IMR-90 (cell line): ENCODE data around the gene CENPK. TPM values are rescaled to one million over a fixed set of nuclear protein-coding genes. Genes with fewer than 3 reads are reported as not detected.
A peak's percentile ranks its signal among the peaks of the same experiment; 100 is the strongest.

Experiments used
- ATAC-seq: fragments of 200-7000 bp; cut with Tn5 transposase; 2 replicates; pipeline ENCODE4 v1.9.1; 2020; ENCODE audit warnings: low read depth, mild to moderate bottlenecking, moderate library complexity
- BruUV-seq: library from RNA; stranded (reverse); fragments of 400-500 nt; replicated peaks from 2 replicates; lab custom pipeline; 2021; lab: Mats Ljungman, UMichigan
- CTCF ChIA-PET: fragments of 300-600 bp; formaldehyde crosslinking; extraction: SDS; loops from one replicate; lab custom pipeline; 2021; ENCODE audit warnings: antibody characterized with exemption; lab: Yijun Ruan, JAX
- POLR2A ChIA-PET: fragments of 300-600 bp; sonication (Branson Sonifier 250); formaldehyde crosslinking; loops from one replicate; lab custom pipeline; 2022; ENCODE audit warnings: antibody characterized with exemption; ENCODE audit not compliant: unreplicated experiment; lab: Charles Lee
- DNase-seq: peaks from one replicate; pipeline ENCODE4 v3.0.0; 2013
- H2AFZ ChIP-seq: replicated peaks from 2 replicates; pipeline ENCODE3; 2013; ENCODE audit warnings: low read length, mild to moderate bottlenecking; ENCODE audit not compliant: poor library complexity
- H2AK5ac ChIP-seq: 2 replicates; pipeline ENCODE4 v1.6.1; 2013; ENCODE audit warnings: low read depth, low read length, inconsistent platforms
- H2AK9ac ChIP-seq: replicated peaks from 2 replicates; pipeline ENCODE3; 2013; ENCODE audit warnings: mild to moderate bottlenecking, low read depth, low read length, moderate library complexity; ENCODE audit not compliant: poor library complexity
- H2BK120ac ChIP-seq: 2 replicates; pipeline ENCODE4 v1.6.1; 2013; ENCODE audit warnings: low read depth, low read length, inconsistent platforms
- H2BK15ac ChIP-seq: 3 replicates; pipeline ENCODE4 v1.6.1; 2013; ENCODE audit warnings: low read depth, low read length, inconsistent platforms
- H2BK20ac ChIP-seq: 2 replicates; pipeline ENCODE4 v1.6.1; 2013; ENCODE audit warnings: low read depth, mild to moderate bottlenecking, inconsistent platforms, low read length, moderate library complexity
- H2BK5ac ChIP-seq: 2 replicates; pipeline ENCODE4 v1.6.1; 2013; ENCODE audit warnings: mild to moderate bottlenecking, low read depth, low read length, inconsistent platforms; ENCODE audit not compliant: poor library complexity, severe bottlenecking
- H3K14ac ChIP-seq: replicated peaks from 2 replicates; pipeline ENCODE4 v1.6.1; 2013; ENCODE audit warnings: low read depth, low read length, inconsistent platforms
- H3K18ac ChIP-seq: 2 replicates; pipeline ENCODE4 v1.6.1; 2013; ENCODE audit warnings: low read depth, low read length, control low read depth
- H3K23ac ChIP-seq: 2 replicates; pipeline ENCODE4 v1.6.1; 2013; ENCODE audit warnings: low read depth, low read length, inconsistent platforms
- H3K27ac ChIP-seq: 2 replicates; pipeline ENCODE4 v1.5.1; 2013; ENCODE audit warnings: mild to moderate bottlenecking, control low read depth, low read length; ENCODE audit not compliant: insufficient read depth
- H3K27me3 ChIP-seq: 2 replicates; pipeline ENCODE4 v1.6.1; 2013; ENCODE audit warnings: low read length; ENCODE audit not compliant: control insufficient read depth, insufficient read depth
- H3K36me3 ChIP-seq: 2 replicates; pipeline ENCODE4 v1.6.1; 2013; ENCODE audit warnings: low read length, mixed read lengths; ENCODE audit not compliant: control insufficient read depth, insufficient read depth
- H3K4ac ChIP-seq: 2 replicates; pipeline ENCODE4 v1.6.1; 2013; ENCODE audit warnings: low read depth, low read length, inconsistent platforms
- H3K4me1 ChIP-seq: 2 replicates; pipeline ENCODE4 v1.6.1; 2013; ENCODE audit warnings: low read length, mixed read lengths; ENCODE audit not compliant: control insufficient read depth, insufficient read depth
- H3K4me2 ChIP-seq: 2 replicates; pipeline ENCODE4 v1.6.1; 2013; ENCODE audit warnings: low read depth, mild to moderate bottlenecking, control low read depth, low read length, moderate library complexity
- H3K4me3 ChIP-seq: 2 replicates; pipeline ENCODE4 v1.5.1; 2013; ENCODE audit warnings: low read depth, mild to moderate bottlenecking, control low read depth, low read length, moderate library complexity; ENCODE audit not compliant: insufficient read depth
- H3K56ac ChIP-seq: 2 replicates; pipeline ENCODE4 v1.6.1; 2013; ENCODE audit warnings: low read length, inconsistent platforms; ENCODE audit not compliant: insufficient read depth; ENCODE audit errors: extremely low read depth
- H3K79me1 ChIP-seq, 2 experiments: 2 replicates each; pipeline ENCODE4 v1.6.1; 2013; ENCODE audit warnings: low read length in 2 of 2, inconsistent platforms in 1 of 2, low read depth in 1 of 2
- H3K9ac ChIP-seq: 2 replicates; pipeline ENCODE4 v1.6.1; 2013; ENCODE audit warnings: low read depth, low read length, control low read depth
- H3K9me1 ChIP-seq: 2 replicates; pipeline ENCODE4 v1.6.1; 2013; ENCODE audit warnings: low read length, inconsistent platforms; ENCODE audit not compliant: insufficient read depth
- H3K9me3 ChIP-seq: 2 replicates; pipeline ENCODE4 v1.6.1; 2013; ENCODE audit warnings: low read length; ENCODE audit not compliant: control insufficient read depth, insufficient read depth
- H4K20me1 ChIP-seq: 2 replicates; pipeline ENCODE4 v1.6.1; 2013; ENCODE audit warnings: low read length, inconsistent platforms; ENCODE audit not compliant: insufficient read depth
- H4K5ac ChIP-seq: 2 replicates; pipeline ENCODE4 v1.6.1; 2013; ENCODE audit warnings: mild to moderate bottlenecking, low read depth, low read length, control low read depth
- H4K8ac ChIP-seq, 2 experiments: 2 replicates each; pipeline ENCODE4 v1.6.1; 2013; ENCODE audit warnings: low read depth in 2 of 2, low read length in 2 of 2, control low read depth in 1 of 2, inconsistent platforms in 1 of 2
- H4K91ac ChIP-seq: 2 replicates; pipeline ENCODE4 v1.6.1; 2013; ENCODE audit warnings: low read depth, low read length, inconsistent platforms; ENCODE audit not compliant: insufficient read depth
- BHLHE40 ChIP-seq: fragments of 150-350 bp; IDR thresholded peaks from 2 replicates; pipeline ENCODE4 v1.6.1; 2016; ENCODE audit warnings: mild to moderate bottlenecking, low read depth, low read length
- CEBPB ChIP-seq: IDR thresholded peaks from 2 replicates; pipeline ENCODE4 v1.6.1; 2012; ENCODE audit warnings: low read depth, low read length, improper control_type of control experiment
- CTCF ChIP-seq: conservative IDR thresholded peaks from 2 replicates; pipeline ENCODE4 v1.5.1; 2012; ENCODE audit warnings: mild to moderate bottlenecking, low read depth, low read length, improper control_type of control experiment
- FOS ChIP-seq: fragments of 150-350 bp; IDR thresholded peaks from 2 replicates; pipeline ENCODE4 v1.6.1; 2016; ENCODE audit warnings: low read depth, low read length
- MAFK ChIP-seq: IDR thresholded peaks from 2 replicates; pipeline ENCODE4 v1.6.1; 2012; ENCODE audit warnings: low read depth, low read length, improper control_type of control experiment
- MAZ ChIP-seq: IDR thresholded peaks from 2 replicates; pipeline ENCODE4 v1.6.1; 2012; ENCODE audit warnings: low read depth, mild to moderate bottlenecking, low read length, improper control_type of control experiment, moderate library complexity, borderline replicate concordance
- MXI1 ChIP-seq: IDR thresholded peaks from 2 replicates; pipeline ENCODE4 v1.6.1; 2012; ENCODE audit warnings: low read depth, mild to moderate bottlenecking, low read length, moderate library complexity, borderline replicate concordance
- NFE2L2 ChIP-seq: fragments of 150-350 bp; IDR thresholded peaks from 2 replicates; pipeline ENCODE4 v1.6.1; 2016; ENCODE audit warnings: low read depth, mild to moderate bottlenecking, low read length
- POLR2A ChIP-seq: IDR thresholded peaks from 2 replicates; pipeline ENCODE4 v1.6.1; 2012; ENCODE audit warnings: mild to moderate bottlenecking, low read depth, low read length
- RAD21 ChIP-seq: IDR thresholded peaks from 2 replicates; pipeline ENCODE4 v1.6.1; 2012; ENCODE audit warnings: low read length, improper control_type of control experiment
- RCOR1 ChIP-seq: IDR thresholded peaks from 2 replicates; pipeline ENCODE4 v1.6.1; 2012; ENCODE audit warnings: mild to moderate bottlenecking, low read length, improper control_type of control experiment; ENCODE audit not compliant: insufficient replicate concordance
- RFX5 ChIP-seq: IDR thresholded peaks from 2 replicates; pipeline ENCODE4 v1.8.0; 2012; ENCODE audit warnings: low read depth, mild to moderate bottlenecking, low read length, moderate library complexity
- SMC3 ChIP-seq: fragments of 150-350 bp; IDR thresholded peaks from 2 replicates; pipeline ENCODE4 v1.6.1; 2016; ENCODE audit warnings: low read depth, mild to moderate bottlenecking, antibody characterized with exemption, low read length, moderate library complexity
- WGBS, 2 experiments: methylation state at CpG; one replicate each; pipeline versions ENCODE4 v1.1.5 to v1.1.7; 2013; ENCODE audit warnings: missing lambda C conversion rate in 2 of 2; ENCODE audit not compliant: insufficient read length in 1 of 2; ENCODE audit errors: extremely low coverage in 2 of 2; 5-methylcytosine and 5-hydroxymethylcytosine counted together
- dilution Hi-C: fragments of 300-500 bp; cut with HindIII; formaldehyde crosslinking; loops from one replicate; pipeline ENCODE4 v1.14.3; 2018; ENCODE audit warnings: low sequenced_read_pairs; ENCODE audit not compliant: unreplicated experiment
- in situ Hi-C: fragments of 300-500 bp; cut with MboI; formaldehyde crosslinking; loops from 3 replicates; pipeline ENCODE4 v1.14.3; 2019; ENCODE audit warnings: low sequenced_read_pairs, inconsistent platforms, mixed read lengths
- intact Hi-C: fragments of 100-400 bp; cut with micrococcal nuclease; formaldehyde crosslinking; loops from 2 replicates; pipeline ENCODE4 v1.10.0; 2022
- polyA plus RNA-seq, 3 experiments: library from polyadenylated mRNA; depleted of rRNA; stranded (reverse); fragments of >200 nt; gene quantifications; 2 replicates each; pipeline ENCODE4 v1.2.3, GENCODE V29; 2012; ENCODE audit warnings: low replicate concordance in 1 of 3
- total RNA-seq: library from RNA; depleted of rRNA; stranded (reverse); fragments of >200 nt; gene quantifications from 2 replicates; pipeline ENCODE4 v1.2.3, GENCODE V29; 2012
- TF ChIP-seq, protein P1 (sequence below): fragments of 150-350 bp; IDR thresholded peaks from 2 replicates; pipeline ENCODE4 v1.6.1; 2016; ENCODE audit warnings: low read depth, mild to moderate bottlenecking, low read length, moderate library complexity, borderline replicate concordance

CENPK gene
- total and polyA plus RNA-seq, 2 of the 4 experiments (the other 2 are of a cell fraction): 5.6 to 9.4 TPM

DNA sequence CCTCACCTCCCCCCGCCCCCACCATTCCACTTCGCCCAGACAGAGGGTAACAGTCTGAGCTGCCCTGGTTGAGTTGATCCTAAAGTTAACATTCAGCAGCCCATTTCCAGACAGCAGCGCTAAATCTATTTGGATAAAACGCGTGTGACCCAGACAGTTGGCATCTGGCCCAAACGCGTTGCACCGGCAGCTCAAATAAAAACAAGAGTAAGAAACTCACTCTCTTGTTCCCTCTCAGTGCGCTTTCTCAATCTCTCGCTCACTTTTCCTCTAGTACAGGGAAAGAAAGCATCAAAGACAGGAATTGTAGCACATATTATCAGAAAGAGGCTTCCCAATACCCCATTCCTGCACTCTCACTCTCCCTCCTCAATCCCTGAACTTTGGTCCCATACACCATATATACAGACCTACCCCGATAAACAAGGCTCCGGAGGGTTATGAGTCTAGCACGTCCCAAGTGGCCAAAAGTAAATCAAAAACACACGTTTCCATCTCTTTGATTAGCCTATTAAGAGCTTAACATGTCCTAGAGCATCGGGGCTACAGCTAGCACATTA lies 82.6 kb downstream of the CENPK start:
- Histone ChIP-seq H4K20me1 (no peaks in the 10 kb centered on the region), H3K9ac (peak overlapping the region; percentile 97), H2AK9ac (peak overlapping the region; percentile 76), H3K36me3 (no peaks in the 10 kb centered on the region), H4K5ac (peak overlapping the region; percentile 89; the same call in 1 of the 2 replicates), H3K4me2 (peak overlapping the region; percentile 91), H3K27me3 (no peaks in the 10 kb centered on the region), H3K4ac (peak overlapping the region; percentile 96), H4K91ac (peak overlapping the region; percentile 81), H2BK20ac (peak overlapping the region; percentile 66; the same call in 1 of the 2 replicates), H3K14ac (peak overlapping the region; percentile 97), H4K8ac (peak overlapping the region; percentile 68 to 80), H3K9me3 (no peaks in the 10 kb centered on the region), H3K4me1 (peaks cover 2% of the 10 kb centered on the region), H2BK5ac (peak overlapping the region; percentile 98), H2BK120ac (peak overlapping the region; percentile 64), H3K79me1 (peaks cover 6 to 16% of the 10 kb centered on the region in 2 experiments; a peak in 3 of 4 replicates), H3K56ac (peak overlapping the region; percentile 86), H3K23ac (peak overlapping the region; percentile 96), H3K4me3 (peak overlapping the region; percentile 88), H3K18ac (peak overlapping the region; percentile 96), H2BK15ac (peak overlapping the region; percentile 45; the same call in 2 of the 3 replicates), H2AFZ (peak overlapping the region; percentile 72), H2AK5ac (peak overlapping the region; percentile 59), H3K9me1 (0 out of 2 replicates have a peak, but pooled peaks cover 3% of the 10 kb centered on the region), H3K27ac (peak overlapping the region; percentile 76)
- 0% methylated on average over 3 of the region's 15 CpGs; no CpG with 5 or more reads in 1 of the 2 experiments for WGBS, 2 experiments
- BruUV-seq: no TSS peak
- 0 out of 2 replicates have a peak, but pooled peaks have one; percentile 31 for TF ChIP-seq BHLHE40
- TF ChIP-seq RAD21: peak; percentile 32; the same call in 1 of the 2 replicates
- no peak for TF ChIP-seq NFE2L2
- no peak for TF ChIP-seq FOS
- peak; percentile 53 for TF ChIP-seq CEBPB
- TF ChIP-seq POLR2A: peak; percentile 89
- TF ChIP-seq MXI1: peak; percentile 73
- TF ChIP-seq, protein P1, sequence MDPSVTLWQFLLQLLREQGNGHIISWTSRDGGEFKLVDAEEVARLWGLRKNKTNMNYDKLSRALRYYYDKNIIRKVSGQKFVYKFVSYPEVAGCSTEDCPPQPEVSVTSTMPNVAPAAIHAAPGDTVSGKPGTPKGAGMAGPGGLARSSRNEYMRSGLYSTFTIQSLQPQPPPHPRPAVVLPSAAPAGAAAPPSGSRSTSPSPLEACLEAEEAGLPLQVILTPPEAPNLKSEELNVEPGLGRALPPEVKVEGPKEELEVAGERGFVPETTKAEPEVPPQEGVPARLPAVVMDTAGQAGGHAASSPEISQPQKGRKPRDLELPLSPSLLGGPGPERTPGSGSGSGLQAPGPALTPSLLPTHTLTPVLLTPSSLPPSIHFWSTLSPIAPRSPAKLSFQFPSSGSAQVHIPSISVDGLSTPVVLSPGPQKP: no peak
- peak; percentile 14; the same call in 1 of the 2 replicates for TF ChIP-seq SMC3
- no peak for TF ChIP-seq RCOR1
- TF ChIP-seq MAFK: no peak
- peak; percentile 36; the same call in 1 of the 2 replicates for TF ChIP-seq MAZ
- 0 out of 2 replicates have a peak, but pooled peaks have one; percentile 16 for TF ChIP-seq RFX5
- no peak for TF ChIP-seq CTCF
- ChIA-PET POLR2A (interaction anchor here (0.7 to 1.3 kb wide), 2 partner anchors 280 to 354 kb away, joined by 3 to 4 read pairs; no protein-coding TSS in a partner anchor), CTCF (interaction anchor here (1.1 to 1.2 kb wide), 3 partner anchors 158 to 836 kb away, joined by 3 to 7 read pairs (median 3); no protein-coding TSS in a partner anchor)
- in situ Hi-C loops (loop anchor here (5.0 to 10.0 kb wide), 5 partner anchors 283 to 846 kb away; no protein-coding TSS in a partner anchor), intact Hi-C loops (loop anchor here (2.0 to 5.0 kb wide), 2 partner anchors 282 to 338 kb away; no protein-coding TSS in a partner anchor), dilution Hi-C loops (no loop called here)
- peak; percentile 93 for DNase-seq
- peak; percentile 22 for ATAC-seq
